Measurements from ENCODE around the gene ST3GAL6. TPM values are rescaled to one million over a fixed set of nuclear protein-coding genes. Genes with fewer than 3 reads are reported as not detected.
A peak's percentile ranks its signal among the peaks of the same experiment; 100 is the strongest.

Gene ST3GAL6
- total and polyA plus RNA-seq, 8 donors, result 5.8 to 129 (median 13.6) TPM; not detected in 1

GRCh38 chr3:98744283-98744682, 18.9 kb upstream of the ST3GAL6 start:
- intact Hi-C loops (cut with DNase I; ENCODE audit: low total_unique reads), result no loop called here
- H3K4me1 ChIP-seq, result peaks cover 5 to 63% (median 14%) of the 10 kb centered on the region in 4 donors
- no peak overlapping the region for H3K27ac ChIP-seq
- no peaks in the 10 kb centered on the region for H3K9me3 ChIP-seq
- DNase-seq, result no peak
- H3K36me3 ChIP-seq, result no peaks in the 10 kb centered on the region
- H3K27me3 ChIP-seq, result no peaks in the 10 kb centered on the region
- no peak overlapping the region for H3K4me3 ChIP-seq
- TF ChIP-seq EP300 (IDR thresholded peaks at IDR 0.05) (no peak), CTCF (IDR thresholded peaks at IDR 0.05) (no peak), POLR2AphosphoS5 (IDR thresholded peaks at IDR 0.05) (no peak), POLR2A (IDR thresholded peaks at IDR 0.05) (no peak)

DNA sequence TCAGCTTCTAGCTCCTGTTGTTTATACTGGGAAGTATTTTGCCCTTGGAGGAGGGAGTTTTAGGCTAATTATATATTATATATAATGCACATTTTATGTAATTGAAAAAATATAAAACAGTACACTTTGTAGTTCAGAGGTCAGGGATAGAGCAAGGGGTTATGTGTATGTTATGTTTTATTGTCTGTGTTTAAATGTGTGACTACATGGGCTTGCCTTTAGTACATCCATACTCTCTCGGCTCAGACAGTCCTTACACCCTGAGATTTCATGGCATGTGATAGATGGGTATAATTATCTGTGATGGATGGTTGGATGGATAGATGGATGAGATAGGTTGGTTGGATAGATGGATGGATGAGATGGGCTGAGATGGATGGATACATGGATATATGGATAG, 17.4 kb upstream of the ST3GAL6 start:
- Histone ChIP-seq H3K9me3 (no peaks in the 10 kb centered on the region), H3K27me3 (no peaks in the 10 kb centered on the region), H3K27ac (no peak overlapping the region), H3K4me1 (peaks cover 9 to 60% (median 12%) of the 10 kb centered on the region in 4 donors), H3K36me3 (no peaks in the 10 kb centered on the region), H3K4me3 (no peak overlapping the region)
- DNase-seq, result no peak
- intact Hi-C loops (cut with DNase I; ENCODE audit: low total_unique reads), result no loop called here
- TF ChIP-seq CTCF (IDR thresholded peaks at IDR 0.05) (no peak), POLR2AphosphoS5 (IDR thresholded peaks at IDR 0.05) (no peak), EP300 (IDR thresholded peaks at IDR 0.05) (no peak), POLR2A (IDR thresholded peaks at IDR 0.05) (no peak)
- WGBS, 5 donors, result 77 to 86% (median 85%) methylated on average over 1 of the region's 1 CpG

DNA sequence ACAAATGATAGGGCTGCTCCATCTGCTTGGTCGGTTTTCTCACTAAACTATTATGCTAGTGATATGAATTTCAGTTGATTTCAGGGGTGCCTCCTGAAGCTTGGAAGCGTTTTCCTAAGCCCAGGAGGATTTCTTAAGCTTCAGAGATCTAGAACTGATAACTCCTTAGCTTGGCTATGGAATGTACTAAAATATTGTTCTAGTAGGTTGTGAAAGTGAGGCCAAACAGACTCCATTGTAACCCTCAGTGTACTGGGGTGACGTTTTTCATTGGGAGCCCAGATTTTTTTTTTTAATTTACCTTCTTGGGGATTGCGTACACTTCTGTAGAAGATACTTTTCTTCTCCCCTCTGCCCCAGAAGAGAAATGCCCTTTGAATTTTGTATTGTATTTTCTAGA, 17.0 kb upstream of the ST3GAL6 start:
- no peaks in the 10 kb centered on the region for H3K9me3 ChIP-seq
- WGBS, 5 donors, result 70 to 77% (median 74%) methylated on average over 4 of the region's 4 CpGs
- TF ChIP-seq EP300 (IDR thresholded peaks at IDR 0.05) (no peak), POLR2AphosphoS5 (IDR thresholded peaks at IDR 0.05) (no peak)
- no peak overlapping the region for H3K4me3 ChIP-seq
- DNase-seq, result no peak
- H3K27ac ChIP-seq, result no peak overlapping the region
- H3K36me3 ChIP-seq, result no peaks in the 10 kb centered on the region
- peaks cover 6 to 58% (median 11%) of the 10 kb centered on the region in 4 donors for H3K4me1 ChIP-seq
- intact Hi-C loops (cut with DNase I; ENCODE audit: low total_unique reads), result no loop called here
- H3K27me3 ChIP-seq, result no peaks in the 10 kb centered on the region

GRCh38 chr3:98746882-98747281, 16.3 kb upstream of the ST3GAL6 start:
- H3K9me3 ChIP-seq, result no peaks in the 10 kb centered on the region
- no peak overlapping the region for H3K4me3 ChIP-seq
- H3K36me3 ChIP-seq, result no peaks in the 10 kb centered on the region
- 22 to 48% (median 35%) methylated on average over 4 of the region's 4 CpGs for whole genome bisulfite sequencing, 5 donors
- TF ChIP-seq CTCF (IDR thresholded peaks at IDR 0.05), result no peak
- no peak for TF ChIP-seq EP300 (IDR thresholded peaks at IDR 0.05)
- TF ChIP-seq POLR2AphosphoS5 (IDR thresholded peaks at IDR 0.05), result no peak
- no peak for TF ChIP-seq POLR2A (IDR thresholded peaks at IDR 0.05)
- no peaks in the 10 kb centered on the region for H3K27me3 ChIP-seq
- DNase-seq, result peak in 1 of 2 donors; percentile 30
- H3K27ac ChIP-seq, result no peak overlapping the region
- H3K4me1 ChIP-seq, result peaks cover 4 to 51% (median 6%) of the 10 kb centered on the region in 4 donors
- intact Hi-C loops (cut with DNase I; ENCODE audit: low total_unique reads), result no loop called here

DNA sequence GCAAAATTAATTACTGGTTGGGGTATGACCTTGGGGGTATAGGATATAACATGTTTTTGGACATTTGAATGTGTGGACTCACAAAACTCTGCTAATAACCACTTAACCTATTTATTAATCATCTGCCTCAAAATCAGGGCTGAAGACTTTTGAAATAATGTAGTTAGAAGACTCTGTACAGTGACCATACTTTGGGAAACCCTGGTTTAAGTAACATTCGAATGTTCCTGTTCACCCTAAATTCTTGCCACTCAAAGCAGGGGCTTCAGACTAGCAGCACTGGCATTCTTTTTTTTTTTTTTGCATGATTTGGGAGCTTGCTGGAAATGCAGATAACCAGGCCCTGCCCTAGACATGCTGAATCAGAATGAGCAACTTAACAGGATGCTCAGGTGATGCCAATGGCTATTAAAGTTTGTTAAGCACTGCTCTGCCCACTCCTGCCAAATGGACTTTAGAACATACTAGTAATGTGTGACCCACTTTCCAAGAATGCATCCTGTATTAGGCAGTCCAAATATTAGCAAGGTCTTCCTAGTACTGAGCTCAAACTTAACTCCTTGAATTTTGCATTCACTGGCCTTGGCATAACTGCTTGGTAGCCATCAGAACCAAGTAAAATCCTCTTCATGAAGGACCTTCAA, 12.7 kb upstream of the ST3GAL6 start:
- Histone ChIP-seq H3K4me3 (no peak overlapping the region), H3K9me3 (no peaks in the 10 kb centered on the region), H3K36me3 (no peaks in the 10 kb centered on the region), H3K4me1 (peaks cover 0 to 35% (median 2%) of the 10 kb centered on the region in 4 donors), H3K27ac (no peak overlapping the region), H3K27me3 (no peaks in the 10 kb centered on the region)
- WGBS, 5 donors, result 57 to 82% (median 73%) methylated on average over 1 of the region's 1 CpG
- intact Hi-C loops (cut with DNase I; ENCODE audit: low total_unique reads), result no loop called here
- TF ChIP-seq POLR2A (IDR thresholded peaks at IDR 0.05), result no peak
- no peak for TF ChIP-seq CTCF (IDR thresholded peaks at IDR 0.05)
- TF ChIP-seq EP300 (IDR thresholded peaks at IDR 0.05), result no peak
- no peak for TF ChIP-seq POLR2AphosphoS5 (IDR thresholded peaks at IDR 0.05)
- DNase-seq, result no peak
